ENCODE results near the gene ANKLE1.
A peak's percentile ranks its signal among the peaks of the same experiment; 100 is the strongest.

Gene ANKLE1

DNA sequence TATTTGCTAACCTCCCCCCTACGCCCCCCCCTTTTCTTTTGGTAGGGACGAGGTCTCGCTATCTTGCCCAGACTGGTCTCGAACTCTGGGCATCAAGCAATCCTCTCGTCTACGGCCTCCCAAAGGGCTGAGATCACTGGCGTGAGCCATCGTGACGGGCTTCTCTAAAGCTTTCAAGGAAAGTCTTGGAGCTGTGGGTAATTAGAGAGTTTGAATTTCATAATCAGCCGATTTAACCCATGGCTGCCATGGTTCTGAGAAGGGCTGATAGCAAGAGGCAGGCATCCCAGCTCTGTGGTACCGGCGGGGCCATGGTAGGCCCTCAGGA lies 22.2 kb downstream of the ANKLE1 start:
- DNase-seq, result no peak
- intact Hi-C loops (cut with DNase I), result loop anchor here (2.0 kb wide), 1 partner anchor 33 kb away; the partner anchor contains the start of gene GTPBP3

DNA sequence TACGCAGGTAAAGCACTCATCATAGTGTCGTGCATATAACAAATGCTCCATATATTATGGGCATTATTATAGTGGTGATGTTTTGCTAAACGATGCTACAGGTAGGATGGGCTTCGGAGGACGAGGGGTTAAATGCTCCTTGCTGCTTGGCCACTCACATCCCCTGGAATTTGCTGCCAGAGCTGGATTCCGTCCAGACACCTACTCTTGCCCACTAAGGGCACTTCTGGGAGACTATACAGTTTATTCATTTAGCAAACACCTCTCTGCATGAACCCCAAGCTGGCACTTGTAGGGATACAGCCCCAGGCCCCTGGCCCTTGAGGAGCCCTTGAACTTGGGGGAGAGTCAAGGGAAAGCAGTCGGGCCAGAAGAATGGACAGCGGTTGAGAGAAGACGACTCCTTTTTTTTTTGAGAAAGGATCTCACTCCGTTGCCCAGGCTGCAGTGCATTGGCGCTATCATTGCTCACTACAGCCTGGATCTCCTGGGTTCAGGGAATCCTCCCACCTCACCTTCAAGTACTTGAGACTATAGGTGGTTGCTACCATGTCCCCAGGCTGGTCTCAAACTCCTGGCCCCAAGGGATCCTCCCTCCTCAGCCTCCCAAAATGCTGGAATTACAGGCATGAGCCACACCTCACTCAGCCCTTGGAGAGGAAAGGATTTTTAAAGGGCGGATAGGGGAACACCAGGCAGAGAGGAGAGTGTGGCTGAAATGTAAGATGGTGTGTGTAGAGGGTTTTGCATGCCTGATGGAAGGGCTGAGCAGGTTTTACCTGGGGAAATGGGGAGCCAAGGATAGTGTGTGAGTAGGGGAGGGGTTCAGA lies 22.9 kb downstream of the ANKLE1 start:
- DNase-seq, result no peak
- intact Hi-C loops (cut with DNase I), result loop anchor here (5.0 kb wide), 1 partner anchor 37 kb away; the partner anchor contains the start of gene BABAM1

DNA sequence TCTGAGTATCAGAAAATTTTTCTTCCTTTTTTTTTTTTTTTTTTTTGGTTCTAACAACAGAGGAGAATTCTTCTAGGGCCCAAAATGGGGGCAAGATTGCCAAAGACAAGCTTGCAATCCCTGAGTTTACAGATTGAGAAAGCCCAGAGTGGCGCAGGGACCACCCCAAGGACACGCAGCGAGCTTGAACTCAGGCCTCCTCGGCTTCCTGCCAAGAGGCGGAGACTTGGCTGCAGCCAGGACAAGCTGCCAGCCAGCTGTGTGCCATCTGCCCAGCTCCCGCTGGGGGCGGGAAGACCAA lies 23.5 kb downstream of the ANKLE1 start:
- intact Hi-C loops (cut with DNase I), result loop anchor here (5.0 kb wide), 1 partner anchor 38 kb away; the partner anchor contains the start of gene BABAM1
- DNase-seq, result no peak

- intact Hi-C loops (cut with DNase I), result loop anchor here (5.0 kb wide), 1 partner anchor 38 kb away; the partner anchor contains the start of gene BABAM1
- peak; percentile 93 to 100 (median 96) for DNase-seq
Observed at GRCh38 chr19:17305517-17306284, 24.0 kb downstream of the ANKLE1 start, which contains the start of gene MRPL34. TSS of gene MRPL34 (plus strand) at chr19:17305872. CDS start at chr19:17305893, 21 bp downstream.

DNA sequence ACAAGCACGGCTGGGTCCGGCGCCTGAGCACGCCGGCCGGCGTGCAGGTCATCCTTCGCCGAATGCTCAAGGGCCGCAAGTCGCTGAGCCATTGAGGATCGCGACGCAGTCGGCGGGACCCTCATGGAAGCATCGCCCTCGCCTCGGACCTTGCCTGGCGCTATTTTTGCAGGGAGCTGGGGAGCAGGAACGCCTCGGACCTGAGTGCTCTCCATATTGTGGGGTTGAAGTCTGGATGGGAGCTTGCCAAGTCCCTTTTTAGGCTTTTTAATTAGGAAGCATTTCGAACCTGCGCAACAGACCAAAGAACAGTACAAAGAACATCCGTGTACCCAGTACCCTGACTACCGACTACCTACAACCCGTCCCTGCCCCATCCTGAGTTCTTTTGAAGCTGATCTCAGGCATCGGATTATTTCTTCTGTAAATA lies 24.6 kb downstream of the ANKLE1 start:
- no peak for DNase-seq

GRCh38 chr19:17307876-17308377 lies 26.2 kb downstream of the ANKLE1 start:
- no peak for DNase-seq
- intact Hi-C loops (cut with DNase I), result loop anchor here (5.0 kb wide), 1 partner anchor 41 kb away; the partner anchor contains the start of gene BABAM1

More for the DNA sequence above, 24.6 kb downstream of the ANKLE1 start:
- intact Hi-C loops (cut with DNase I), result loop anchor here (5.0 kb wide), 1 partner anchor 39 kb away; the partner anchor contains the start of gene BABAM1

DNA sequence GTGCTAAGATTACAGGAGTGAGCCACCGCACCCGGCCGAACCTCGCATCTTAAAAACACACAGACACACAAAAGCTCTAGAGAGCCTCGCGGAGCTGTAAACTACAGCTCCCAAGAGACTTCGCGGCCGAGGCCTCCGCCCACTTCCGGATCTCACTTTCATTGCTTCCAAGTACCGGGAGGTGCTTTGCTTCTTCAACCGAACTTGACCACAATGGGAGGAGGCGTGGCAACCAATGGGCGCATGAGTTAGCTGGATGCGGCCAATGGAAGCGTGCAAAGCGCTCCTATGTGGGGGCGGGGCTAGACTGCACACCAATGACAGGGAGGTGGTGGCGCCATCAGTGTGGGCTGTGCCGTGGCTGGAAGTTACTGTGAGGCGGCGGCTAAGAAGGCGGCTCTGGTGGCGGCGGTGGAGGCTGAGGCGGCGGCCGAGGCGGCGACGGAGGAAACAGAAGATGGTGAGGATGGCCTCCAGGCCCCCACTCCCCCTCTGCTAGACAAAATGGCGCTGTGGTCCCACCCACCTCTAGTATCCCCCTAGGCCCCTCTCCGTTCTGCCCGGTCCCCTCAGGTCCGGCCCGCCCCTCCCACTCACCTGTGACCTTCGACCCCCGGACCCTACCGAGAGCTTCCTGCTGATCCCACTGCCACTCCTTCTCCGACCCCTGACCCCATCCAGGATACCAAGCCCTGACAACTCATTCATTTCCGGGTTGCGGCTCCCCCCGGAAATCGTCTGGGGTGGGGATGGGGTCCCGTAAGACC lies 27.7 kb downstream of the ANKLE1 start, which contains the start of gene DDA1:
Gene DDA1 (plus strand): TSS at position 366 of the 767 bp plus-strand sequence. CDS start 92 bp downstream, at position 458.
- intact Hi-C loops (cut with DNase I), result loop anchor here (1.0 to 5.0 kb wide), 2 partner anchors 25 to 42 kb away; partner anchors contain the start of genes ANO8 and BABAM1
- DNase-seq, result peak; percentile 98 to 100 (median 99)

DNA sequence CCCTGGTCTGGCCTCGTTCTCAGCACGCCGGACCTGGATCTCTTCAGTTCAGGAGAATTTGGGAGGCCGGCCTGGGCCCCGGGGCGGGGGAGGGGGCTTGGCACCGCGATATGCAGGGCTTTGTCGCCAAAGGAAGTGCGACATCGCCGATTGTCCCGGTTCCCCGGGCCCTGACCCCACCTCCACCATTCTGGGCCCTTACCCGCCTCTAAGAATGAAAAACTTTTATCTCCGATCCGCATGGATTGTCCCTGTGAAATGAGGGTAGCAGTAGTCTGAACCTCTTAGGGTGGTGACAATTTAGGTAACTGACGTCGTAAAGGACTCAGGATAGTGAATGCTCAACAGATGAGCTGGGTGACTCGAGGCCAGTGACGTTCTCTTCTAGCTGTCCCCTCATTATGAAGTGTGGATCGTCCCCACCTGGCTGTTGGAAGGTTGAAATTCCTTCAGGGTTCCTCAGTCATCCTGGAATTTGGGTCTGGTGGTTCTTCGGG lies 28.3 kb downstream of the ANKLE1 start:
- intact Hi-C loops (cut with DNase I), result loop anchor here (1.0 to 5.0 kb wide), 2 partner anchors 24 to 43 kb away; partner anchors contain the start of genes ANO8 and BABAM1
- no peak for DNase-seq

GRCh38 chr19:17311455-17312188 lies 29.9 kb downstream of the ANKLE1 start:
- intact Hi-C loops (cut with DNase I), result no loop called here
- no peak for DNase-seq

GRCh38 chr19:17312189-17313113 lies 30.8 kb downstream of the ANKLE1 start:
- intact Hi-C loops (cut with DNase I), result no loop called here
- DNase-seq, result no peak

DNA sequence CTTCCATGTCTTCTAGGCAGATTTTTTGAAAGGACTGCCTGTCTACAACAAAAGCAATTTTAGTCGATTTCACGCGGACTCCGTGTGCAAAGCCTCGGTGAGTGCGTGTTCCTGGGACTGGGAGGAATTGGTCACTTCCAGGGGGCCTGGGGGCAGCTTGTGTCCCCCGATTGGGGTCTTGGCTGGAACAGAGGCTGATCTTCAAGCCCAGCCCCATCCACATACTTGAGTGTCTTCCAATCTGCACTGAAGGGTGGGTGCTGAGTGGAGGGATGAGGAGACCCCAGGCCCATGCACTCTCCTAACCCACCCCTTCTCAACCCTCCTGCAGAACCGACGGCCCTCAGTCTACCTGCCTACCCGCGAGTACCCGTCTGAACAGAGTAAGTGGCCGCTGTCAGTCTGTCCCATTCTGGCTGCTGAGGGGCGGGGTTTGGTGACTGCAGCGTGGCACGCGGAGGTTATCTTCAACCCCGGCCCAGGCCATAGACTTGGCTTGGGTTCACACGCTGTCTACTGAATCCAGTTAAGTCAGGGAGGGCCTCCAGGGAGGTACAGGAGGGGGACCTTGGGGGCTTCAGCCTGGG lies 32.4 kb downstream of the ANKLE1 start:
- intact Hi-C loops (cut with DNase I), result no loop called here
- no peak for DNase-seq

GRCh38 chr19:17318966-17319365 lies 37.3 kb downstream of the ANKLE1 start:
- intact Hi-C loops (cut with DNase I), result no loop called here
- no peak for DNase-seq

DNA sequence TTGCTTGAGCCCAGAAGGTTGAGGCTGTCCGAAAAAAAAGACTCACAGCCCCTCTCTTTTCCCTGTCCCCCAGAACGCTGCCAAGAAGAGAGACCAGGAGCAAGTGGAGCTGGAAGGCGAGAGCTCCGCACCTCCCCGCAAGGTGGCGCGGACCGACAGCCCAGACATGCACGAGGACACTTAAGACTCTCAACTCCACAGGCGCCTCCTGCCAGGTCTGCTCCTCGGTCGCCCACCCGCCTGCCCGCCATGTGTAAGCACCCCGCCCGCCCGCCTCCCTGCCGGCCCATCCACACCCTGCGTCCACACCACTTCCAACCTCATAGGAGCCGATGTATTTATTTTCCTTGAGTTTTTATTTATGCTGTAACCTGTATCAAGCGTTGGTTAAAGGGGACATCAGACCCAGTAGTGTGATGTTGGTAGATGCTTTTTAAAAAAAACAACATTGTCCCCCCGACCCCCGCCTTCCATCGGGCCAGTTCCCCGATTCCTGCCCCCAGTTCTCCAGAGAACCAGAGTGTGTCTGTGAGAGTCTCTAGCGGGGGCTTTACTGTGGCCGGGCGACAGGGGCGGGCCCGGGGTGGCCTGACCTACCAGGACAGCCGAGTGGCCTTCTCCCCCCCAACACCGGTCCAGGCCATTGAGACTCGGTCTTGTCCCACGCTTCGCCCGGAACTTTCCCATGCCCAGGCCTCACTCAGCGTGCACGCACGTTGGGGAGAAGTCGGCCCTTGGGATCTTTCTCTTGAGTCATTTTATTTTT lies 38.0 kb downstream of the ANKLE1 start:
- no peak for DNase-seq
- intact Hi-C loops (cut with DNase I), result no loop called here

GRCh38 chr19:17320435-17320834 lies 38.7 kb downstream of the ANKLE1 start:
- intact Hi-C loops (cut with DNase I), result no loop called here
- no peak for DNase-seq

DNA sequence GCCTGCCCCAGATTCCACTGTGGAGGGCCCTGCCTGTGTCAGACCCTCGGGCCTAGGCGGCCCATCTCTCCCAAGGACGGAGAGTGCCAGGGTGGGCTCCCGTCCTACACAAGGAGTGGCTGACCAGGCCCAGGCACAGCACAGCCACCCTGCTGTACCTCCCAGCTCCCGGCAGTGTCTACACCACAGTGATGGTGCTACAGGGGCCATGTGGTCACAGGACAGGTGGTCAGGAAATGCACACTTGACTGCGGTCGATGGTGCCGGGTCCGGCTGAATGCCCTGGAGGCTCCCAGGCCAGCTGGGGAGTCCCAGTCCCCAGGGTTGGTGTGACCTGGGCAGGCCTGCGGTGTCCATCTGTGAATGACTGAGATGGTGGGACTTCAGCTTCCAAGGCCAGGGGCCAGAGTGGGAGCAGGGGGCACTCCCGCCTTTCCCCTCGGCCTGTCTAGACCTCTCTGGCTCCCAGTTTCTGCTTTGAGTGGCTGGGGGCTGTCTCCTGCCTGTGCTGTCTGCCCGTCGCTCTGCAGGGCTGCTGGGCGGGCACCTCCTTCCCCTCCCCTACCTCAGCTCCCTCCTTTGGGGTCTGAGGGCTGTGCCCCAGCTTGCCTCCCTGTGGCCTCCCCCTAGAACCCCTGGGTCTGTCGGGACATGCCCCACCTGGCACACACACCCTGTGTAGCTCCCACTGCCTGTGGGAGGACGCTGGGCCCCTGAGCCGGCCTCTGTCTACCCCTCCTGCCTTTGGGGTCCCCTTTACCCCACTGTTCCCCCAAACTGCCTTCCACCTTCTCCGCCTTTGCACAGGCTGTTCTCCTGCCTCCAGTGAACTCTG lies 40.2 kb downstream of the ANKLE1 start:
- no peak for DNase-seq
- intact Hi-C loops (cut with DNase I), result no loop called here

DNA sequence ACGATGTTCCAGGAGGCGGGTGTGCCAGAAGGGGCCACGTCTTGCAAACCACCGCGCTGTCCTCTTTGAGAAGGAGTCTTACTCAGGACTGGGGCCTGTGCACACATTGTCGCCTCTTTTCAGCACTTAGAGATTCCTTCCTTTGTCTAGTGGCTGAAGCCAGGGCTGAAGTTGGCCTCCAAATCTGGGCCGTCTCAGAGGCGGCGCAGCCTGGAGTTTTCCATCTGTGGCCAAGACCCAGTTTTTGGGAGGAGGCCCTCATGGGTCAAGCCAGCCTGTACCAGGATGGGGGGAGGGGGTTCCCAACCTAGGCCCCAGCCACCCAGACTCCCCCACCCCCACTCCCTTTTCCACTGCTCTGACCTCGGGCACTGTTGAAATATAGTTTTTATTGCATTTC lies 41.2 kb downstream of the ANKLE1 start:
- intact Hi-C loops (cut with DNase I), result no loop called here
- peak in 2 of 10 donors; percentile 37 to 60 for DNase-seq

Data from posterior cingulate gyrus (tissue), 11 donors.